Memory B cell (primary cell): ENCODE measurements around the gene GALNTL6.

Experiments used
- ATAC-seq: fragments of 150-1000 bp; cut with Tn5 transposase; 2 replicates; pipeline ENCODE4 v1.10.0; 2021; ENCODE audit warnings: low read depth, mild to moderate bottlenecking, moderate library complexity
- DNase-seq, 2 donors: peaks; one replicate each; pipeline ENCODE4 v3.0.0; 2022; ENCODE audit warnings: low spot score in 2 of 2
- H3K27ac Mint-ChIP-seq: one replicate; pipeline ENCODE4 v1.8.0; 2022; ENCODE audit warnings: mild to moderate bottlenecking, moderate library complexity, mixed read lengths
- H3K27me3 Mint-ChIP-seq: one replicate; pipeline ENCODE4 v1.8.0; 2022; ENCODE audit warnings: mixed read lengths
- H3K36me3 Mint-ChIP-seq: one replicate; pipeline ENCODE4 v1.8.0; 2022; ENCODE audit warnings: mild to moderate bottlenecking, mixed read lengths
- H3K4me1 Mint-ChIP-seq: one replicate; pipeline ENCODE4 v1.8.0; 2022; ENCODE audit warnings: mixed read lengths
- H3K4me3 Mint-ChIP-seq: one replicate; pipeline ENCODE4 v1.8.0; 2022; ENCODE audit warnings: mild to moderate bottlenecking, moderate library complexity, mixed read lengths
- H3K9me3 Mint-ChIP-seq: one replicate; pipeline ENCODE4 v1.8.0; 2022; ENCODE audit warnings: mixed read lengths

GALNTL6 gene

DNA sequence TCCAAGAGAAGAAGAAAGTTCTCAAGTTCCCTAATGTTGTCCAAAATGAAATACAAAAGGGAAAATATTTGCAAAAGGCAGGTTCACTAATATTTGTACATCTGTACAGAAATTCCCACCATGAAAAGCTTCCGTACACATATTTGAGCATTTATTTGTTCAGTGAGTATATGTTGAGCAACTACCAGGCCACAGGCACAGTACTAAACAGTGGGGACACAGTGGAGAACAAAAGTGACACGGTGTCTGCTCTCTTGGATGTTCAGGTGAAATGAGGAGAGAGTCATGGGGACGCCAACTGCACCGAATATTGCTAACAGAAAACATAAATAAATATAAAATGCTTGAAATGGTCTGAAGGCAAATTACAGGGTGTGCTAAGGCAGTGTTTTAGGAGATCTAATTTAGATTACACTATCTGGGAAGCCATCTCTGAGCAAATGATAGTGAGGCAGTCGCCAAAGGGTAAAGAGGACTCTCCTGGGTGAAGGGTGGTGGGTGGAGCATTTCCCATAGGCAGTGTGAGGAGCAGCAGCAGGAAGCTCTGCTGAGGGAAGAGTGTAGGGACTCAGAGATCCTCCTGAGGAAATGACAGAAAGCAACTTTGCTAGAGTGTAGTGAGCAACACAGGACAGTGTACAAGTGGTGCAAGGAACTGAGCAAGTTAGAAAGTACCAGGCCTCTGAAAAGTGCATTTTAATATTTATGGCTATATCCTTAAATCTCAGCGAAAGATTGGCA is 375.2 kb downstream of the GALNTL6 start:
- DNase-seq: no peak
- no peak overlapping the region for H3K4me3 Mint-ChIP-seq
- ATAC-seq: no peak
- H3K36me3 Mint-ChIP-seq: no peaks in the 10 kb centered on the region
- no peaks in the 10 kb centered on the region for H3K27me3 Mint-ChIP-seq
- no peak overlapping the region for H3K27ac Mint-ChIP-seq
- no peaks in the 10 kb centered on the region for H3K9me3 Mint-ChIP-seq
- H3K4me1 Mint-ChIP-seq: peaks cover 3% of the 10 kb centered on the region

DNA sequence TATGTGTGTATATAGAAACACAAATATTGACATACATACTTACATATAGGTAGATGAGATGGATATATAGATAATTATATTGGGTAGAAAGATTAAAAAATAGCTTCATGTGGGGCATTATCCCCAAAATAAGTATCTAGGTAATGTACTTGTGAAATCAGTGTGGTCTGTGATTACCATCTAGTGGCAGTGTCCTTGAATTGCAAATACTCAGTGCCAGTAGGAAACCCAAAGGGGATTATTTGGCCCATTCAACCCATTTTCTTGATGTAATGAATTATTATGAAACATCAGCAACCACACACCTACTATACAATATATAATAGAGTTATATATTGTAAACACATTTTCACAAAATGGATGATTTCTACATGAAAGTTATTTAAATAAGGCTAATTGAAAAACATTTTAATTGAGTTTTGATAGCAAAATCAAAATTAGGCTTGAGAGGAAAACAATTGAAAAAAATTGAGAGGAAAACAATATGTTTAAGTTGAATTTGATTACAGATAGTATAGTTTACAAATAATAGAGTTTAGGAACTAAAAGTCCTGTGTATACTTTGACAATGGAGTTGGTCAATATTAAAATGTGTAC is 389.4 kb downstream of the GALNTL6 start:
- peaks cover 7% of the 10 kb centered on the region for H3K4me1 Mint-ChIP-seq
- DNase-seq (peak in 1 of 2 donors; percentile 9), ATAC-seq (no peak)
- no peaks in the 10 kb centered on the region for H3K36me3 Mint-ChIP-seq
- no peak overlapping the region for H3K4me3 Mint-ChIP-seq
- H3K9me3 Mint-ChIP-seq: no peaks in the 10 kb centered on the region
- H3K27ac Mint-ChIP-seq: no peak overlapping the region
- H3K27me3 Mint-ChIP-seq: no peaks in the 10 kb centered on the region

DNA sequence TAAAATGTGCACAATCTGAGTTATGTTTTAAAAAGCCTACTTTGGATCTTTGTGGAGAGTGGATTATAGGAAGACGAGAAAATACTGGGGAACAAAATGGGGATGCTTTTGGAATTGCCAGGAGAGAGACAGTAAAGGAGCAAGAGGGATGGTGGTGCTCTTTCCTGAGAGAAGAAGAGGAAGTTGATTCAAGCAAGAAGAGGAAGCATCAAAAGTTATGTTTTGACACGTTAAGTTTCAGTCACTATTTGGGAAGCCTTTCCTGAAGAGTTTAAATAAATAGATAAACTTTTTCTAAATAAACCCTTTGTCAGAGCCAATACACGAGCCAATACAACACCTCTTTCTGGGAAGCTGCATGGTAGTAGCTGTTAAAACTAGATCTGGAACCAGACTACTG is 394.1 kb downstream of the GALNTL6 start:
- H3K27ac Mint-ChIP-seq: no peak overlapping the region
- no peaks in the 10 kb centered on the region for H3K36me3 Mint-ChIP-seq
- no peak for DNase-seq
- H3K27me3 Mint-ChIP-seq: no peaks in the 10 kb centered on the region
- ATAC-seq: no peak
- H3K4me3 Mint-ChIP-seq: no peak overlapping the region
- peaks cover 7% of the 10 kb centered on the region for H3K4me1 Mint-ChIP-seq
- H3K9me3 Mint-ChIP-seq: no peaks in the 10 kb centered on the region

DNA sequence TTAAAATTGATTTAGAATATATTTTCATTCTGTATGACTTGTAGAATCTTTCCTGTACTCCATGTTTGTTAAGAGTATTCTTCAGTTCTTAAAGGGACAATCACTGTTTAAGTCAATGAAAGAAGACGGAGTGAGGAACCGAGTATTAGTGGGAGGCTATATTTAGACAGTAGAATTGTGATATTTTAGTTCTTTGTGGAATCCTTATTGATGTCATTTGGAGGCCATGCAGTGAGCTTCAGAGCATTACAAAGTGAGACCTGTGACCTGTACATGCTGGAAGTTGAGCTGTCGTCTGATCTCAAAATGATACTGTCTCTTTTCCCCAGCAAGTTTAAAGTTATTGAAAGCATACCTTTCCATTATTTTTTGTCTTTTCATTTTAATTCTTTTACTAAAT is 394.7 kb downstream of the GALNTL6 start:
- no peak overlapping the region for H3K27ac Mint-ChIP-seq
- H3K9me3 Mint-ChIP-seq: no peaks in the 10 kb centered on the region
- DNase-seq (no peak), ATAC-seq (no peak)
- no peaks in the 10 kb centered on the region for H3K36me3 Mint-ChIP-seq
- H3K27me3 Mint-ChIP-seq: no peaks in the 10 kb centered on the region
- H3K4me1 Mint-ChIP-seq: peaks cover 7% of the 10 kb centered on the region
- no peak overlapping the region for H3K4me3 Mint-ChIP-seq

DNA sequence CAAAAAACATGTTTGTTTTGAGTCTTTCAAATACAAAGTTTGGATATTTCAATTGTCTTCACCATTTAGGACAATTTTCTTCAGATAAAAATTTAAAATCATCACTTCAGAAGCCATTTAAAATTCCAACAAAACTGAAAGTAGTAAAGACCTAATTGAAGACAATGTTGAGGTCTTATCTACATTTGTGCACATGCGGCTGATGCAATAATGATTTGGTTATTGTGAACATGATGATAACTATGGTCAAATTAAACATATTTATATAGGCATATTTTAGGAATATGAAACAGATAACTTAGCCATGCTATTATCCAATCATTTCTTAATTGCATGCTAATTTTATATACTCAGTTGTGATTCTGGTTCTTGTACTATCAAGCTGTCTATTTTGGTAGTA is 407.5 kb downstream of the GALNTL6 start:
- no peak overlapping the region for H3K4me3 Mint-ChIP-seq
- H3K4me1 Mint-ChIP-seq: no peaks in the 10 kb centered on the region
- no peaks in the 10 kb centered on the region for H3K27me3 Mint-ChIP-seq
- H3K9me3 Mint-ChIP-seq: no peaks in the 10 kb centered on the region
- H3K36me3 Mint-ChIP-seq: no peaks in the 10 kb centered on the region
- DNase-seq (no peak), ATAC-seq (no peak)
- no peak overlapping the region for H3K27ac Mint-ChIP-seq

- DNase-seq (no peak), ATAC-seq (no peak)
- H3K9me3 Mint-ChIP-seq: no peaks in the 10 kb centered on the region
- H3K4me1 Mint-ChIP-seq: no peaks in the 10 kb centered on the region
- H3K36me3 Mint-ChIP-seq: no peaks in the 10 kb centered on the region
- H3K27ac Mint-ChIP-seq: no peak overlapping the region
- H3K27me3 Mint-ChIP-seq: no peaks in the 10 kb centered on the region
- H3K4me3 Mint-ChIP-seq: no peak overlapping the region
Observed at GRCh38 chr4:172225457-172225856, 412.3 kb downstream of the GALNTL6 start.

DNA sequence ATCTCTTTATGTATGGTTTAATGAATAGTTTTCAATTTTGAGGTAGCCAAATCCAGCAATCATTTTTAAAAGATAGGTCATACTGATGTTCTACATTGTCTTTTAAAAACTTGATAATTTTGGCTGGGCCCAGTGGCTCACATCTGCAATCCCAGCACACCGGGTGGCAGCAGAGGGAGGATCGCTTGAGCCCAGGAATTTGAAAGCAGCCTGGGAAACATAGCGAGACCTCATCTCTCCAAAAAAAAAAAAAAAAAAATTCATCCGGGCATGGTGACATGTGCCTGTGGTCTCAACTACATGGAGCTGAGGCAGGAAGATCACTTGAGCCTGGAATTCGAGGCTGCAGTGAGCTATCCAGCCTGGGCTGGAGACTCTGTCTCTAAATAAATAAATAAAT is 419.8 kb downstream of the GALNTL6 start:
- H3K9me3 Mint-ChIP-seq: peaks cover 2% of the 10 kb centered on the region
- H3K4me1 Mint-ChIP-seq: no peaks in the 10 kb centered on the region
- ATAC-seq (no peak), DNase-seq (no peak)
- no peaks in the 10 kb centered on the region for H3K36me3 Mint-ChIP-seq
- H3K4me3 Mint-ChIP-seq: no peak overlapping the region
- H3K27me3 Mint-ChIP-seq: no peaks in the 10 kb centered on the region
- no peak overlapping the region for H3K27ac Mint-ChIP-seq

DNA sequence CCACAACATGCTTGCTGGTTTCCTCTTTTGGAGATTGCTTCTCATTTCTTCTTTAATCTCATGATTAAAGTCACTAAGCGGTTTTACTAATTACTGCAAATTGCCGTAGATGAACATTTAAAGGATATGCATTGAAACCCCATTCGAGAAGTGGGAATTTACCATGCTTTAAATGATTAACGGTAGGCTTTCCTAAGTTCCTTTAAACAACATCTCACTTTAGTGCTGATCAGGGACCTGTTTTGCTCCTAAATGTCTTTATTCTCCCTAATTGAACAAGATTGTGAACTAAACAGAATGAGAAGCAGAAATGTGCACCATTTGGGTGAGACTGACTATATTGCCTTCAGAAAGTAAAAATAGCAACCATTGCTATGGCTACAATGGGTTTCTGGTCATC is 430.3 kb downstream of the GALNTL6 start:
- Mint-ChIP-seq H3K36me3 (no peaks in the 10 kb centered on the region), H3K4me1 (no peaks in the 10 kb centered on the region), H3K4me3 (no peak overlapping the region), H3K9me3 (no peaks in the 10 kb centered on the region), H3K27me3 (no peaks in the 10 kb centered on the region), H3K27ac (no peak overlapping the region)
- no peak for ATAC-seq
- no peak for DNase-seq

DNA sequence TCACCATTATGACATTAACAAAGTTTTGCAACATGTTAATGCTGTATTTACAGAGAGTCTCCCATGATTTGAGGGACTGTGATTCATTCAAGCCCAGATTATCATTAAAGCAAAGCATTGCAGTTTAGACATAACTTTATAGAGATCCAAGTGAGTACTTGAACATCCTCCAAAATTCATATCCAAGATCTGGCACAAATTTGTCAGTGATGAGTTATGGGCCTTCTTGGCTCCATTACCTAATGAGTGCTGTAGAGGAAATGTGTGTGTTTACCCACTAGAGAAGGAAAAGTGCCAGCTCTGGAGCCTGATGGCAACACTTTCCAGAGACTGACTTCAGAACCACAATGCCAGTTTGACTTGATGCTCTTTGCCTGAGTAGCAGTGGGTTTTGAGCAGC is 432.3 kb downstream of the GALNTL6 start:
- no peak overlapping the region for H3K27ac Mint-ChIP-seq
- H3K27me3 Mint-ChIP-seq: no peaks in the 10 kb centered on the region
- DNase-seq: no peak
- no peak overlapping the region for H3K4me3 Mint-ChIP-seq
- H3K36me3 Mint-ChIP-seq: no peaks in the 10 kb centered on the region
- H3K9me3 Mint-ChIP-seq: no peaks in the 10 kb centered on the region
- ATAC-seq: no peak
- H3K4me1 Mint-ChIP-seq: no peaks in the 10 kb centered on the region

GRCh38 chr4:172253409-172253808 is 440.2 kb downstream of the GALNTL6 start:
- Mint-ChIP-seq H3K9me3 (no peaks in the 10 kb centered on the region), H3K4me3 (no peak overlapping the region), H3K27me3 (no peaks in the 10 kb centered on the region), H3K4me1 (no peaks in the 10 kb centered on the region), H3K27ac (no peak overlapping the region), H3K36me3 (no peaks in the 10 kb centered on the region)
- DNase-seq (no peak), ATAC-seq (no peak)

DNA sequence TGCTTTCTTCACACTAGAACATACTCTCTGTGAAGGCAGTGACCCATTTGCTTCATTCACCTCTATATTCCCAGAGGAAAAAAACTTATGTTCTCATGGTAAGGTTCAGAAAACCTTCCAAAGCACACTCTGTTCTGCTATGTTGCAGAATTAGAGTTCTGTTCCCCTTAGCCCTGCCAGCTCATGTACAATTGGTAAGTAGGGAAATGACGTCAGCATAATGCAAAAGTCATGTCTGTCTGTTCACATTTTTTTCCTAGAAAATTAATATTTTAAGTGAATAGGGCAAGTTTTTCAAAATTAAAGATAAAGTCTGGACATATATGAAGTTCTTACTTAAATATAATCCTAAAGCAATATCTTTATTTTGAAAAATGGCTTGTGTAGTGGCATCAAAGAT is 443.6 kb downstream of the GALNTL6 start:
- Mint-ChIP-seq H3K27me3 (no peaks in the 10 kb centered on the region), H3K4me1 (no peaks in the 10 kb centered on the region), H3K27ac (no peak overlapping the region), H3K36me3 (no peaks in the 10 kb centered on the region), H3K9me3 (peaks cover 2% of the 10 kb centered on the region), H3K4me3 (no peak overlapping the region)
- DNase-seq (no peak), ATAC-seq (no peak)

DNA sequence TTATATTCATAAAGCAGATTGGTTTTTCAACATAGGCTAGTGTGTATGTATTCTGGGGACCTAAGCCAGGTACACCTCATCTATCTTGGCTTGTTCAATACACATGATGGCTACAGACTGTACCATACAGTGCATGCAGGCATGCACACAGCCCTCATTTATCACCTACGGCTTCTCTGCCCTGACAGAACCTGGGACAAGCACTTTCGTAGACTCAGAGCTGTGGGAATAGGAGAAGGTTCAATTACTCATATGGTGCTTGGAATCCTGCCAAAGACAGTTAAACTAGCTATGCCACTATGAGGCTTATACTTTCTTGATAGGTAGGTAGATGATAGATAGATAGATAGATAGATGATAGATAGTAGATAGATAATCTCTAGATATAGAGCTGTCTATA is 457.2 kb downstream of the GALNTL6 start:
- no peaks in the 10 kb centered on the region for H3K27me3 Mint-ChIP-seq

GRCh38 chr4:172287117-172287516 is 473.9 kb downstream of the GALNTL6 start:
- no peak overlapping the region for H3K4me3 Mint-ChIP-seq
- no peak for ATAC-seq
- H3K4me1 Mint-ChIP-seq: no peaks in the 10 kb centered on the region
- no peaks in the 10 kb centered on the region for H3K36me3 Mint-ChIP-seq
- no peaks in the 10 kb centered on the region for H3K27me3 Mint-ChIP-seq
- no peak for DNase-seq
- no peak overlapping the region for H3K27ac Mint-ChIP-seq
- H3K9me3 Mint-ChIP-seq: no peaks in the 10 kb centered on the region

More for the DNA sequence above, 457.2 kb downstream of the GALNTL6 start:
- Mint-ChIP-seq H3K4me3 (no peak overlapping the region), H3K36me3 (no peaks in the 10 kb centered on the region), H3K27ac (no peak overlapping the region), H3K4me1 (no peaks in the 10 kb centered on the region), H3K9me3 (no peaks in the 10 kb centered on the region)
- ATAC-seq (no peak), DNase-seq (no peak)

GRCh38 chr4:172305698-172306097 is 492.5 kb downstream of the GALNTL6 start:
- DNase-seq (no peak), ATAC-seq (no peak)
- H3K4me1 Mint-ChIP-seq: peaks cover 2% of the 10 kb centered on the region
- no peak overlapping the region for H3K4me3 Mint-ChIP-seq
- H3K9me3 Mint-ChIP-seq: peaks cover 5% of the 10 kb centered on the region
- no peaks in the 10 kb centered on the region for H3K36me3 Mint-ChIP-seq
- no peaks in the 10 kb centered on the region for H3K27me3 Mint-ChIP-seq
- no peak overlapping the region for H3K27ac Mint-ChIP-seq

GRCh38 chr4:172308078-172308477 is 494.9 kb downstream of the GALNTL6 start:
- Mint-ChIP-seq H3K36me3 (no peaks in the 10 kb centered on the region), H3K4me3 (no peak overlapping the region), H3K9me3 (peaks cover 4% of the 10 kb centered on the region), H3K27ac (no peak overlapping the region), H3K27me3 (no peaks in the 10 kb centered on the region), H3K4me1 (no peaks in the 10 kb centered on the region)
- DNase-seq (no peak), ATAC-seq (no peak)
